8988T (cell line): ENCODE measurements around the gene DEGS2.

Source experiments
- DNase-seq: peaks from one replicate; pipeline ENCODE4 v3.0.0; 2011

DEGS2 gene

GRCh38 chr14:100130521-100130920 is 28.9 kb downstream of the DEGS2 start:
- no peak for DNase-seq

GRCh38 chr14:100129161-100129589 is 30.3 kb downstream of the DEGS2 start:
- no peak for DNase-seq

GRCh38 chr14:100128688-100129087 is 30.8 kb downstream of the DEGS2 start:
- no peak for DNase-seq

- no peak for DNase-seq
Measured at GRCh38 chr14:100127853-100128455, 31.5 kb downstream of the DEGS2 start.

- DNase-seq, result no peak
Measured at GRCh38 chr14:100126401-100126800, 33.0 kb downstream of the DEGS2 start.

- DNase-seq, result no peak
Measured at GRCh38 chr14:100124551-100125088, 34.8 kb downstream of the DEGS2 start.

- no peak for DNase-seq
Measured at GRCh38 chr14:100123618-100124017, 35.8 kb downstream of the DEGS2 start.

GRCh38 chr14:100122481-100123223 is 36.8 kb downstream of the DEGS2 start:
- no peak for DNase-seq

- no peak for DNase-seq
Measured at GRCh38 chr14:100121643-100122480, 37.6 kb downstream of the DEGS2 start.

- DNase-seq, result no peak
Measured at GRCh38 chr14:100120522-100121269, 38.7 kb downstream of the DEGS2 start.

GRCh38 chr14:100119251-100119650 is 40.2 kb downstream of the DEGS2 start:
- no peak for DNase-seq

GRCh38 chr14:100118396-100119011 is 40.9 kb downstream of the DEGS2 start:
- DNase-seq, result no peak

- no peak for DNase-seq
Measured at GRCh38 chr14:100117633-100118395, 41.6 kb downstream of the DEGS2 start.

- DNase-seq, result no peak
Measured at GRCh38 chr14:100117026-100117425, 42.4 kb downstream of the DEGS2 start.

GRCh38 chr14:100116134-100116533 is 43.3 kb downstream of the DEGS2 start:
- DNase-seq, result no peak

GRCh38 chr14:100115726-100116125 is 43.7 kb downstream of the DEGS2 start:
- no peak for DNase-seq

GRCh38 chr14:100115236-100115635 is 44.2 kb downstream of the DEGS2 start:
- DNase-seq, result peak; percentile 6

GRCh38 chr14:100114109-100114765 is 45.2 kb downstream of the DEGS2 start:
- peak; percentile 9 for DNase-seq

- no peak for DNase-seq
Measured at GRCh38 chr14:100111931-100112704, 47.3 kb downstream of the DEGS2 start.

- no peak for DNase-seq
Measured at GRCh38 chr14:100110816-100111215, 48.6 kb downstream of the DEGS2 start.
